Inflammatory macrophage treated with lipopolysaccharide for 4 hours (primary cell): ENCODE data around the gene TRAF3.
"Not testable (repeated sequence)": the region's sequence is repeated elsewhere in the genome, so short reads cannot be mapped to it uniquely, and the experiment has no call there.

Experiments used
- DNase-seq: peaks from one replicate; pipeline ENCODE4 v3.0.0-alpha.2; 2020

TRAF3 gene

DNA sequence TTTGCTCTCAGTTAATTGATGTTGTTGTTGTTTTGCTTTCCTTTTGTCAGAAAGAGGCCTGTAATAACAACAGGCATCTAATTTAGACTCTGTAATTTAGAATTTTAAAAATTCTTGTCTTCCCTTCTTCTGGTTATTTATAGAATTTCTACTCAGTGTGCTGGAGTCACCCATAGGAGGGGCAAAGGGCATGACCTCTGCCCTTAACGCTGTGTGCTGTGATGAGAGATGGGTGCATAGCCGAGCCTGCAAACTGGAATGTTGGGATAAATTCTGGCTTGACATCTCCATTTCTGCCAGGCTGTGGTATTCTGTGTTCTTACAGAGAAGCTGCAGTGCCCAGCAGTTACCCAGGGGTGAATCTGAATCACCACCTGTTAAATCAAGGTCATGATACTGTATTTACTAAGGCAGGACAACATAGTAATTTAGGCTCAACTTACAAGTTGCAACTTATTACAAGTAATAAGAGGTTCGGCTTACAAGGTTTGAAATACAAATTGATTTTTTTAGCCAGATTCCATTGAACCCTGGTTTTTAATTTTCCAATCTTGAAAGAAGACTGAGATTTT, 53.3 kb downstream of the TRAF3 start:
- no peak for DNase-seq

DNA sequence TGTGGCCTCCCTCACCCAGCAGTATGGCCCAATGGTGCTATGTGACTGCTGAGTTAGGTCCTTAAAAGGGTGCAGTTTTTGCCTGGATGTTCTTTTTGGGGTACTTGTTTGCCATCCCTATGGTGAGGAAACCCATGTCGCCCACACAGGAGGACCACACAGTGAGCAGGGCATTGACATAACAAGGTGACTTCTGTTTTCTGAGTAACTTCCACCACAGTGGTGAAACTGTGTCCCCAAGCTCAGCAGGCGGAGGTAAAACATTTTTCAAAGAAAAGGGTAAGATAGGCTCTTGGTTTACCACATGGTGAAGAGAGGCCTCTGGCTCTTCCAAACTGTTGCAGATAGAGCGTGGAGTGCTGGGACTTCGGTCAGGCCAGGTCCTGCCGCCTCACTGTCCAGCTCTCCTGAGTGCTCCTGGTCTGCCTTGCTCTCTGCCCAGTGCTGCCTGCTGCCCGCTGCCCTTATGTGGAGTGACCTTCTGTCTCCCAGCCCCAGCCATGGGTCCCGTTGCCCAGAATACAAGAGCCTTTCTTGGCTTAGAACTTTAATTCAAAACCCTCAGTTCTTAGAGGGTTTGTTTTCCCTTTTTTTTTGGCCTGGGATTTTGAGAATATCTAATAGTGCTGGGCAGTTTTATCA, 54.0 kb downstream of the TRAF3 start:
- no peak for DNase-seq

DNA sequence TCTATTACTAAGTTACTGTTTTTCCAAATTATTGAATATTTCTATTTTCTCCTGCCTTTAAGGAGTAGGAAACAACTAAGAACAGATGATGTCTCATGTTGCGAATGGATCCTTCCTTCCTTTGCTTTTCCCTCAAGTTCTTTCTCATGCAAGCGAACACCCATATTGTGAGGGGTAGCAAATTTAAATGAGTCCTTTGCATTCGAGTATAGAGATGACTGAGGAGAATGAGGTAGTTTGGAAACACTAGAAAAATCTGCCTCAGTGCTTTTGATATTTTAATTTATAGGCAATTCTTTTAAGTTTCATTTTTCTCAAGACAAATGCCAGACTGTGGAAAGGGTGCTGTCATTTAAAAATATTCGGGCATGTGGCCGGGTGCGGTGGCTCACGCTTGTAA, 56.1 kb downstream of the TRAF3 start:
- DNase-seq, result no peak

DNA sequence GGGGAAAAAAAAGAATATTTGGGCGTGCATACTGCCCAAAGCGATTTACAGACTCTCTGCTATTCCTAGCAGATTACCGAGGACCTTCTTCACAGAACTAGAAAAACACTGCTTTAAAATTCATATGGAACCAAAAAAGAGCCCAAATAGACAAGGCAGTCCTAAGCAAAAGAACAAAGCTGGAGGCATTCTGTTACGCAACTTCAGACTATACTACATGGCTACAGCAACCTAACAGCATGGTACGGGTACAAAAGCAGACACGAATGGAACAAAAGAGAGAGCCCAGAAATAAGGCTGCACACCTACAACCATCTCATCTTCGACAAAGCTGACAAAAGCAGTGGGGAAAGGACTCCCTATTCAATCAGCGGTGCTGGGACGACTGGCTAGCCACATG, 56.7 kb downstream of the TRAF3 start:
- no peak for DNase-seq

DNA sequence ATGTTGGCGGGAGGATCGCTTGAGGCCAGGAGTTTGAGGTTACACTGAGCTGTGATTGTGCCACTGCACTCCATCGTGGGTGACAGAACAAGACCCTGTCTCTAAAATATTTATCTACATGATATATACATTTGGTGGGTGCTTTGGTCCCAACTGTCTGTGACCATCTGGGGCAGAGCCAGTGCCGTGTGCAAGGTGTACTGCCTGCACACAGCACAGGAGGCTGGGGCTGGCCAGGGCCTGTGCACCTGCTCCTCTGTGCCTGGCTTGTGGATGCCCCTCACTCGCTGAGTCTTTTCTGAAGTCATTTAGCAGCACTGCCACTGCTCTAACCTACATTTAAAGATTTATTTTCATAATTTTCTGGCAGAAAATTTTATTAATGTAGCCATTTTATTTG, 58.7 kb downstream of the TRAF3 start:
- no peak for DNase-seq

DNA sequence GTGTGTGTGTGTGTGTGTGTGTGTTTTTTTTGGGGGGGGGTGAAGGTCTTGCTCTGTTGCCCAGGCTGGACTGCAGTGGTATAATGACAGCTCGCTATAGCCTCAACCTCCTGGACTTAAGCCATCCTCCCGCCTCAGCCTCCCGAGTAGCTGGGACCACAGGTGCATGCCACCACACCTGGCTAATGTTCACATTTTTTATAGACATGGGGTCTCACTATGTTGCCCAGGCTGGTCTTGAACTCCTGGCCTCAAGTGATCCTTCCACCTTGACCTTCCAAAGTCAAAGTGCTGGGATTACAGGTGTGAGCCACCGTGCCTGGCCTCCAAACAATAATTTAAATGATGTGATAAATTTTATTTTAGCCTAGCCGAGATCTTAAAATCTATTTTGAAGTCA, 59.9 kb downstream of the TRAF3 start:
- not testable (repeated sequence) for DNase-seq

DNA sequence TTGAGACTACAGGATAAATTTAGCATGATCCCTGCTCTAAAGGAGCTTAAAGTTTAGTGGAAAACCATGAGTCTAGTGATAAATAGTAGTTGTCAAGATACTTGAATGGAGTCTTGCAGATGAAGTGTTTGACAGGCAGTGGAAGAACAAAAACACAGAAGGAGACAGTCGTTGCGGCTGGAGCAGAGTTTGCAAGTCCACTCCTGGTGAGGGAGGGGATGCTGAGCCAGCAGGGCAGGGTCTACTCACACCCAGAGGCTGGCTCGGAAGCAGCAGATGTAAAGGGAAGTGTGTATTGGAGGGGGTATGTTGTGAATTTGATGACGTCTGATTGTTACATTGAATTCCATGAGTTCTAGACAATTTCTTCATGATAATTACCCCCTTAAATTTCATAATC, 61.3 kb downstream of the TRAF3 start:
- DNase-seq, result no peak

DNA sequence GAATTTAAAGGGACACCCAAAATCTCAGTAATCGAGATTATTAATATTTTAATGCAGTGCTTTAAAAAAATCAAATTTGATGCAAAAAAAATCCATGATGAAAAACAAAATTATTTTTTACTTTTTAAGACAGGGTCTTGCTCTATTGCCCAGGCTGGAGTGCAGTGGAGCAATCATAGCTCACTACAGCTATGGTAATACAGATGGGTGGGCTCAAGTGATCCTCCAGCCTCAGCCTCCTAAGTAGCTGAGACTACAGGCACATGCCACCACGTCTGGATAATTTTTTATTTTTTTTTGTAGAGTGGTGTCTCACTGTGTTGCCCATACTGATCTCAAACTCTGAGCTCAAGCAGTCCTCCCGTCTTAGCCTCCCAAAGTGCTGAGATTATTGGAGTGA, 62.9 kb downstream of the TRAF3 start:
- DNase-seq, result no peak

DNA sequence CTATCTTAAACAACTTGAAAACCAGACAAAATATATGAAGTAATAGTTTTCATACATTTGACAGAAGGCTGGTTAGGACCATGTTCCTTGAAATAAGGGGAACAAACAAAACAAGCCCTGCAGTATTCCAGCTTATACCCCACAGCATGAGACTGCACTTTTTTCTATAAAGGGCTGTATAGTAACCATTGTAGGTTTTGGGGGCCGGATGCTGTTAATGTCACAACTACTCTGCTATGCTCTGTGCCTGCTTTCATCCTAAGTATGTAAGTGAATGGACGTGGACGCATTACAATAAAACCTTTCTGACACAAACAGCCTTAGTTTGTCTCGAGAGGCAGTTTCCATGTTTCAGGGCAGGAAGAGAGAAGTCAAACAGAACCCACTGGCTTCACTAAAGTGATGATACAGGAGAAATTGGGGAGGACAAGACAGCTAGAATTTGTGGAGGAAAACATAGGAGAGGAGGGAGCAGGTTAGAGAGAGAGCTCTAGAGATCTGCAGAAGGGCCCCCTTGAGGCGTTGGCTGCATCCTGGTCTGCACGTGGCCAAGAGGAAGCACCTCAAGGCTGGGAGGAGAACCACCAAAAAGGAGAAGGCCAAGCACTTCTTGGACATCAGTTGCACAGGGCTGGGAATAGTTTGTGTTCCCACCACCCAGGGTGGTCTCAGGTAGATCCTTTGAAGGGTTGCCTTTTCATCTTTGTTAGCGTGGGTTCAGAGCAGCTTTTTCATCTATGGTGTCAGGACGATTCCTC, 63.7 kb downstream of the TRAF3 start:
- DNase-seq, result no peak

DNA sequence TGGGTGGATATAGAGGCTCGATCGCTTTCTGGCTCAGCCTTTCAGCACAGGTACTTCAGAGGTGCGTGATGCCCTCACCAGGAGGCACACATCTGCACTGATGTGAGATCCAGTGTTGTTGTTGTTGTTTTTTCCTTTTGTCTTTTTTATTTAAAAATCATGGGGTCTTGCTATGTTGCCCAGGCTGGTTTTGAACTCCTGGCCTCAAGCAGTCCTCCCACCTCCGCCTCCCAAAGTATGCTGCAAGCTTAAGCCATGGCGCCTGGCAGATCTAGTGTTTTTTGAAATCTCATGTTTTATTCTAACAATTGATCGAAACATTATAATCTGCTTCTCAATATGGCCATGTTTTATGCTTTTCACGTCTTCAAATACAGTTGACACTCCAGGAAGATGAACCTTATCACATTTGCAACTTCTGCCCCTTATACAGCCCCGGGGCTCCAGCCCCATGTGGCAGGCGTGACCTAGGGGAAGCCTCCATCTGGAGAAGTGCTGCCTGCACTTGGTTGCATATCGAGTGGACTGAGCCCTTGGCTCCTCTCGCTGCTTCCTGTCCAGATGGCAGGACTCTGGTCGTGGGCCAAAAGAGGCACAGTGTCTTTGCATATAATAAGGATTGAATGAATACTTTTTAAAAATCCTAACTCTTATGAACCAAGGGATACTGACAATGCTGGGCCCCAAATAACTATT, 71.7 kb downstream of the TRAF3 start:
- DNase-seq, result no peak

DNA sequence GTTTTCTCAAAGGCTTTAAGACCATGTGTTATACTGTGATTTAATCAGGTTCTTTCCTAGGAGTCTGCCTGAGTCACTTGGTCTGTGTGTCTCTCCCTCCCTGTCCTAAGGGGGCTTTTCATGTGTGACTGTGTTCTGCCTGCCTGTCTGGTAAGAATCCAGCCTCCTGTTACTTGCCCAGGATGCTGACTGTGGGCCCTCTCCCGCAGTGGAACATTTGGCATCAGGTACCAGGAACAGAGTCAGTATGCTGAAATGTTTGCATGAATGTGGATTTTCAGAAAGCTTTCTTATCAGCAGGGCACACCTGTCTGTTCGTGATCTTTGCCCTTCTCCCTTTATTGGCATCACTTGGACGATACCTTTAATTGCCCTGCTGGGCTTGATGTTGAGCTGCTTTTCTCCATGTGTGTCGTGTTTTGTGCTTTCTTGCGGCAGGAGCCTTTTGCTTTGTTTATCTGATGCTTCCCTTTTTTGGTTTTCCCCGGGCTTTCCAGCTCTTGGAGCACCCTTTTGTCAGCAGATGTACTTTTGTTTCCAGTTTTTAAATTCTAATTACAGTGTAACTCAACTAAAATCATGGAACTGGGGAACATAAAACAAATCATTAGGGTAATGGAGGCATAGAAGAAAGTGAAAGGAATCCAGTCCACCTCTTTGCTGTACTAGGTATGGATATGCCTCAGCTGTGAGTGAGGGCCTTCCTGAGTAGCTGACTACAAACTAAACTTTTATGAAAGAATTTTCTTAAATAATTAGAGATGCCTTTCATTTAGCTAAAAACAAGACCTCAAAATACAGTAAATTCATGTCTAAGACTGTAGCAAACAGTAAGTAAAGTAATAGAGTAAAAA, 72.5 kb downstream of the TRAF3 start:
- peak; percentile 66 for DNase-seq

DNA sequence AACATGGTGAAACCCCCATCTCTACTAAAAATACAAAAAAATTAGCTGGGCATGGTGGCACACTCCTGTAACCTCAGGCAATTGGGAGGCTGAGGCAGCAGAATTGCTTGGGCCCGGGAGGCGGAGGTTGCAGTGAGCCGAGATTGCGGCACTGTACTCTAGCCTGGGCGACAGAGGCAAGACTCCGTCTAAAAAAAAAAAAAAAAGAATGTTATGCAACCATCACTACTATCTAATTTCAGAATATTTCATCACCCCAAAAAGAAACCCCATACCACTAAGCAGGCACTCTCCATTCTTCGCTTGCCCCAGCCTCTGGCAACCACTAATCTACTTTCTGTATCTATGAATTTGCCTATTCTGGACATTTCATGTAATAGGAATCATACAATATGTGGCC, 76.4 kb downstream of the TRAF3 start:
- peak; percentile 77 for DNase-seq

DNA sequence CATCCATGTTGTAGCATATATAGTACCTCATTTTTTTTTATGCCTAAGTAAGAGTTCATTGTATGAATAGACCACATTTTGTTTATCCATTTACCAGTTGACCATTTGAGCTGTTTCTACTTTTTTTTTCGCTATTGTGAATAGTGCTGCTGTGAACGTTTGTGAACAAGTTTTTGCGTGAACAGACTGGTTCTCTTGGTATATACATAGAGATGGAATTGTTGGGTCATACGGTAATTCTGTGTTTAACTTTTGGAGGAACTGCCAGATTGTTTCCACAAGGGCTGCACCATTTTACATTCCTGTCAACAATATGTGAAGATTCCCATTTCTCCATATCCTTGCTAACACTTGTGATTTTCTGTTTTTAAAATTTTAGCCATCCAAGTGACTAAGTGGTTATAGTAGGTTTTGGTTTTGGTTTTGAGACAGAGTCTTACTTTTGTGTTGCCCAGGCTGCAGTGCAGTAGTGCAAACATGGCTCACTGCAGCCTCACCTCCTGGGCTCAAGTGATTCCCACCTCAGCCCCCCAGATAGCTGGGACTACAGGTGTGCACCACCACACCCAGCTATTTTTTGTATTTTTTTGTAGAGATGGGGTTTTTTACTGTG, 76.9 kb downstream of the TRAF3 start:
- peak; percentile 61 for DNase-seq

DNA sequence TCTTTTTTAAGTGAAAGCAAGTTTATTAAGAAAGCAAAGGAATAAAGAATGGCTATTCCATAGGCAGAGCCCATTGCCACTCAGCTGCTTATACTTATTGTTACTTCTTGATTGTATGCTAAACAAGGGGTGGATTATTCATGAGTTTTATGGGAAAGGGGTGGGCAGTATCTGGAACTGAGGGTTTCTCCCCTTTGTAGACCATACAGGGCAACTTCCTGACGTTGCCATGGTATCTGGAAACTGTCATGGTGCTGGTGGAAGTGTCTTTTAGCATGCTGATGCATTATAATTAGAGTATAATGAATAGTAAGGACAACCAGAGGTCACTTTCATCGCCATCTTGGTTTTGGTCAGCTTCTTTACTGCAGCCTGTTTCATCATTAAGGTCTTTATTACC, 78.9 kb downstream of the TRAF3 start:
- no peak for DNase-seq

DNA sequence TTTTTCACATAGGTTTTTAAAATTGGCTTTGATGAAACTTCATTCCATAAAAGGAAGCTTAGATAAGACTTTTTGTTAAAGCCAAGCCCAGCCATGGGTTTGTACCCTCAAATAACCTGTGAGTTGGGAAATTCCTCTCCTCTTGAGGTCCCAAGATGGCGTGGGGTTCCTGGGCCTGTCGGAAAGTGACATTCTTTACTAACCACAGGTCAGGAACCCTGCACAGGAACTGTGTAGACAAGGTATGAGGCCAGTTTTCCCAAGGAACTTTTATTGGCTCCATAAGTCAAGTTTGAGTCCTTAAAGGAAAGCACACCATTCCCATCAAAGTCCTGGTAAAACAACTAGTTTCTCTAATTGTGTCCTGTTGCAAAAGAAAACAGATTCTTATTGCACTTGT, 80.2 kb downstream of the TRAF3 start:
- no peak for DNase-seq

DNA sequence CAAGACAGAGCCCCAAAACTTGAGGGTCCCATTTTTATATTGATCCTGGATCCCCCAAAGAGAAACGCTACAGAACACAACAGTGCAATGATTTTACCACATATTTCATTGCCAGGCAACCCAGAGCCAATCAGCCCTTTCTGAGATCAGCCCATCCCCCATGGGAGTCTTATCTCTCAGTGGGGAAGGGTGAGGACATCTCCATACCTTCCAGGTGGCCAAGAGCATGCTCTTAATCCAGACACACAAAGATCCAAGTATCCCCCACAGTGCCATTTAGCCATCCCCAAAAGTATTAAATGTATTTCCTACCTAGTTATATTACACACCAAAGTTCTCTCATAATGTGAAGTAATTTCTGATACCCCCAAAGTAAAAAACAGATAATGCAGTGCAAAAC, 82.7 kb downstream of the TRAF3 start:
- DNase-seq, result no peak

DNA sequence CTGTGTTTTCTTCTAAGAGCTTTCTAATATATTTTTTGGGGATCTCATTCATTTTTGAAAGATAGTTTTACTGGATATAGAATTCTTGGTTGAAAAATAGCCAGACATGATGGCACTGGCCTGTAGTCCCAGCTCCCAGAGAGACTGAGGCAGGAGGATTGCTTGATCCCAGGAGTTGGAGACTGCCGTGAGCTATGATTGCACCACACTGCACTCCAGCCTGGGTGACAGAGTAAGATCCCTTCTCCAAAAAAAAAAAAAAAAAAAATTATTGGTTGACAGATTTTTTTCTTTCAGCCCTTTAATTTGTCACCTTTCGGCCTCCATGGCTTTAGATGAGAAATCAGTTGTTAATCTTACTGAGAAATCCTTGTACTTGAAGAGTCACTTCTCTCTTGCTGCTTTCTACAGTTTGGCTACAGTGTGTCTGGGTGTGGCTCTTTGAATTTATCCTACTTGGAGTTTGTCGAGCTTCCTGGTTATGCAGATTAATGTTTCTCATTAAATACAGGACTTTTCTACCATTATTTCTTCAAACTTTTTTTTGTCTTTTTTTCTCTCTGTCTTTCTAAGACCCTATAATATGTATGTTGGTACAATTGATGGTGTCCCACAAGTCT, 85.0 kb downstream of the TRAF3 start:
- DNase-seq, result no peak

DNA sequence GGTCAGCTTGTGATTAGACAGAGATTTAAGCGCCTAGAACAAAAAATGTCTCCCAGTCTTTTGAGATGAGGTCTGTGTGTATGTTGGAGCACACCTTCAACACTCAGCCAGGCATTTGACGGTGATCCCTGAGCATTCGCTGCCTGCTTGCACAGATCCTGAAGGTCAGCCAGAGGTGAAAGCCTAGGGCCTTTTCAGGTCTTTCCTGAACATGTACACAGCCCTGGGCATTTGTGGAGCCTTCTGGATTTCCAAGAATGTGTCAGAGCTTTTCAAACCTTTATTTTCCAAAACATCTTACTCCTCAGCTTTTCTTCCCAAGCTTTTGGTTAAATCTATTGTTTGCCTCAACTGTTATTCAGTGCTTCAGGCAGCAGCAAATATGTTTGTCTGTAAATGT, 86.1 kb downstream of the TRAF3 start:
- DNase-seq, result no peak

DNA sequence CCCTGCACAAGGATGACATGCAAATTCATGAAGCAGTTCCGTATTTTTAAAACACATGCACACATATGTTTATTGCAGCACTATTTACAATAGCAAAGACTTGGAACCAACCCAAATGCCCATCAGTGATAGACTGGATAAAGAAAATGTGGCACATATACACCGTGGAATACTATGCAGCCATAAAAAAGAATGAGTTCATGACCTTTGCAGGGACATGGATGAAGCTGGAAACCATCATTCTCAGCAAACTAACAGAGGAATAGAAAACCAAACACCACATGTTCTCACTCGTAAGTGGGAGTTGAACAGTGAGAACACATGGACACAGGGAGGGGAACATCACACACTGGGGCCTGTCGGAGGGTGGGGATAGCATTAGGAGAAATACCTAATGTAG, 88.7 kb downstream of the TRAF3 start:
- not testable (repeated sequence) for DNase-seq

DNA sequence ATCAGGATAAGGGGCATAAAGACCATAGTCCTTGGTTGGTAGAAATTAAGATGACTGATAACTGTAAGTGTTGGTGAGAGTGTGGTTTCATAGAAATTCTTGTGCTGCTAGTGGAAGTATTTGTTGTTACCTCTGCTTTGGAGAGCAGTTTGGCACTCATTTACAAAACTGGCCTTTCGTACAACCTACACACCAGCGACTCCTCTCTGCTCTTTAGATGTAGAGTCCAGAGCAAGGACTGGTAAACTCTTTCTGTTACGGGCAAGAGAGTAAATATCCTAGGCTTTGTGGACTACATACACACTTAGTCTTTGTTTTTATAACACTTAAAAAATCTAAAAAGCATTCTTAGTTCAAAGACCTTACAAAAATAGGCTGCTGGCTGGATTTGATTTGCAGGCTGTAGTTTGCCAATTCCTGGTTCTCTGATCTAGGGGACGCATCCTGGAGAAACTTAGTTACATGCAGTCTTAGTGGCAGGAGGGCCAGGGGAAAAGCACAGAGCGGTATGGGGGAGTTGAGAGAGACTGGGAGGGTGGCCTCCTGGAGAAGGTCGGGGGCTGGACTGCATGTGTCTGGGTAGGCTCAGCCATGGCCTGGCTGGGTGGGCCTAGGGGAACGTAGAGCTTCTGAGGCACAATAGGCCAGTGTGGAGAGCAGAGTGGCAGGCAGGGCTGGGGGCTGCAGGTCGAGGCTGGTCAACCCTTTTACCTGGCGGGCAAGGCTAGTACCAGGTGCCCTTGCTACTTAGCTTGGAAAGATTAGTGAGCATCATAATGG, 89.9 kb downstream of the TRAF3 start:
- no peak for DNase-seq
